Heart left ventricle (tissue), 16 donors: Measurements from ENCODE around the gene TUBB2B. TPM values are rescaled to one million over a fixed set of nuclear protein-coding genes. Genes with fewer than 3 reads are reported as not detected.

ENCODE experiments used
- ATAC-seq, 4 donors: fragments of 200-7000 bp; cut with Tn5 transposase; one replicate each; pipeline ENCODE4 v1.9.1; 2020 to 2022; ENCODE audit warnings: moderate library complexity in 4 of 4, mild to moderate bottlenecking in 3 of 4, moderate number of reproducible peaks in 1 of 4
- DNase-seq, 5 donors: peaks; one replicate each; pipeline ENCODE4 v3.0.0-alpha.2; 2020
- H3K27ac ChIP-seq, 12 donors: fragments of 200-600 bp; sonication (generic) in 4 of 12; one replicate each; pipeline versions ENCODE4 v1.5.0 to v1.8.0; 2016 to 2022; ENCODE audit warnings: mild to moderate bottlenecking in 2 of 12
- H3K27me3 ChIP-seq, 9 donors: fragments of 200-600 bp; sonication (generic) in 2 of 9; one replicate each; pipeline versions ENCODE4 v1.5.1 to v1.8.0; 2016 to 2022; ENCODE audit warnings: mild to moderate bottlenecking in 3 of 9
- H3K36me3 ChIP-seq, 9 donors: fragments of 200-600 bp; sonication (generic) in 2 of 9; one replicate each; pipeline versions ENCODE4 v1.5.0 to v1.8.0; 2018 to 2022; ENCODE audit warnings: mild to moderate bottlenecking in 2 of 9
- H3K4me1 ChIP-seq, 12 donors: fragments of 200-600 bp; sonication (generic) in 4 of 12; one replicate each; pipeline versions ENCODE4 v1.5.0 to v1.8.0; 2016 to 2022; ENCODE audit warnings: mild to moderate bottlenecking in 3 of 12
- H3K4me3 ChIP-seq, 12 donors: fragments of 200-600 bp; sonication (generic) in 4 of 12; one replicate each; pipeline versions ENCODE4 v1.5.0 to v1.8.0; 2017 to 2022; ENCODE audit warnings: mild to moderate bottlenecking in 9 of 12, moderate library complexity in 4 of 12
- H3K9me3 ChIP-seq, 12 donors: fragments of 200-600 bp; sonication (generic) in 4 of 12; one replicate each; pipeline versions ENCODE4 v1.5.0 to v1.8.0; 2016 to 2022; ENCODE audit warnings: mild to moderate bottlenecking in 1 of 12
- CTCF ChIP-seq, 12 donors: fragments of 200-600 bp; sonication (generic) in 4 of 12; IDR thresholded peaks; one replicate each; pipeline versions ENCODE4 v1.5.0 to v1.8.0; 2018 to 2022; ENCODE audit warnings: antibody characterized with exemption in 12 of 12, mild to moderate bottlenecking in 5 of 12
- POLR2A ChIP-seq, 2 donors: fragments of 450-650 bp; IDR thresholded peaks; one replicate each; pipeline ENCODE4 v1.6.1; 2017; ENCODE audit warnings: antibody characterized with exemption in 2 of 2, mild to moderate bottlenecking in 2 of 2, moderate library complexity in 2 of 2
- WGBS, 4 donors: extraction: QIAGEN DNeasy Blood & Tissue Kit in 2 of 4; methylation state at CpG; one replicate each; pipeline versions ENCODE4 v1.1.5 to v1.1.7; 2013 to 2018; 5-methylcytosine and 5-hydroxymethylcytosine counted together
- intact Hi-C, 10 donors: fragments of 100-400 bp; cut with DNase I; formaldehyde crosslinking; loops; one replicate each; pipeline versions ENCODE4 v1.11.1 to v1.14.2; 2022
- polyA plus RNA-seq, 2 donors: library from polyadenylated mRNA; stranded (reverse); fragments of 200-250 nt; gene quantifications; one replicate each; pipeline ENCODE4 v1.2.3, GENCODE V29; 2013
- total RNA-seq, 9 donors: library from RNA; depleted of rRNA in 2 of 9; stranded (reverse); fragments of >200 nt in 2 of 9; fragmentation: NEBNext Ultra II Directional in 3 of 9; extraction: Animal tissue kit (Norgen Biotek cat#: 25700) in 3 of 9; gene quantifications; one replicate each; pipeline versions ENCODE4 v1.1.0 to v1.2.4, GENCODE V29; 2016 to 2023
- donor health status: ischemic (EF 13 %, LVEDD 7.1; RV severe dilation, severe dysfunction).
- donor health status: healthy with polysubstance abuse.
- donor health status: DM: no; HTN: yes; CAD: no.
- donor health status: DM: no; HTN: no; CAD: no.
- donor health status: ischemic (EF 25% LVEDD 6.9; RV normal size, moderate dysfunction).
- donor health status: ischemic (EF 25% LVEDD 5.7; RV mildly dilated, moderate dysfunction).
- donor health status: healthy.
- donor health status: DM: yes; HTN: yes; CAD: no.
- donor health status: ischemic (EF 35%, LVEDD 5.7; RV mildly dilated, moderate dysfunction).
- donor health status: nonischemic (EF 11% LVEDD 7.7; RV severe dilation, severe dysfunction).
- donor health status: DM: yes; HTN: yes; CAD: no.
- donor health status: PGD.
- donor health status: ischemic (EF 29% LVEDD 5.4; RV normal size, mild dysfunction).
- donor health status: nonischemic (EF 23%, LVEDD 6.1; RV moderate dilation, normal function).

Gene TUBB2B
- total and polyA plus RNA-seq, 11 donors = 0.90 to 3.4 (median 1.5) TPM

GRCh38 chr6:3258720-3259490 lies 31.5 kb upstream of the TUBB2B start, which contains the start of gene PSMG4:
PSMG4 (plus strand) TSS chr6:3258947; CDS start chr6:3259023, 76 bp downstream.
- WGBS, 4 donors = 0 to 1% (median 1%) methylated on average over 32 to 80 of the region's 80 CpGs
- intact Hi-C loops = loop anchor here in 7 of 10 donors (2.0 to 10.0 kb wide), 3 partner anchors 94 to 264 kb away; partner anchors contain the start of gene NQO2 (in 3 of the 7)
- Histone ChIP-seq H3K27me3 (no peaks in the 10 kb centered on the region), H3K36me3 (peaks cover 0 to 8% (median 6%) of the 10 kb centered on the region in 9 donors), H3K4me1 (peaks cover 0 to 38% (median 18%) of the 10 kb centered on the region in 12 donors), H3K4me3 (peak within 1 kb of the TSS; percentile 60 to 99 (median 94)), H3K9me3 (no peaks in the 10 kb centered on the region), H3K27ac (peak within 1 kb of the TSS in 11 of 12 donors; percentile 40 to 85 (median 82))
- ATAC-seq (peak; percentile 93 to 98 (median 98)), DNase-seq (peak; percentile 96 to 99 (median 97))
- peak in 1 of 2 donors; percentile 60 for TF ChIP-seq POLR2A (IDR thresholded peaks at IDR 0.05)
- TF ChIP-seq CTCF (IDR thresholded peaks at IDR 0.05) = no peak

GRCh38 chr6:3258201-3258600 lies 30.7 kb upstream of the TUBB2B start:
- intact Hi-C loops = loop anchor here in 7 of 10 donors (2.0 to 10.0 kb wide), 3 partner anchors 93 to 263 kb away; partner anchors contain the start of gene NQO2 (in 3 of the 7)

GRCh38 chr6:3253597-3253961 lies 26.1 kb upstream of the TUBB2B start:
- TF ChIP-seq POLR2A (IDR thresholded peaks at IDR 0.05) = no peak
- TF ChIP-seq CTCF (IDR thresholded peaks at IDR 0.05) = no peak
- Histone ChIP-seq H3K4me1 (peaks cover 0 to 27% (median 9%) of the 10 kb centered on the region in 12 donors), H3K27me3 (peaks cover 0 to 9% (median 0%) of the 10 kb centered on the region in 9 donors), H3K4me3 (no peak overlapping the region), H3K36me3 (no peaks in the 10 kb centered on the region), H3K27ac (no peak overlapping the region), H3K9me3 (no peaks in the 10 kb centered on the region)
- ATAC-seq (no peak), DNase-seq (no peak)
- intact Hi-C loops = loop anchor here in 7 of 10 donors (5.0 to 10.0 kb wide), 4 partner anchors 89 to 259 kb away; partner anchors contain the start of genes TUBB2A (in 4 of the 7) and NQO2 (in 3 of the 7)
- WGBS, 4 donors = 96 to 97% (median 96%) methylated on average over 24 to 40 of the region's 40 CpGs

More at GRCh38 chr6:3258201-3258600, 30.7 kb upstream of the TUBB2B start:
- ATAC-seq = no peak
- DNase-seq = no peak
- H3K27ac ChIP-seq = peak overlapping the region in 9 of 12 donors; percentile 59 to 85 (median 82)
- peaks cover 0 to 1% (median 0%) of the 10 kb centered on the region in 9 donors for H3K36me3 ChIP-seq
- TF ChIP-seq CTCF (IDR thresholded peaks at IDR 0.05) = no peak
- no peak for TF ChIP-seq POLR2A (IDR thresholded peaks at IDR 0.05)
- H3K4me3 ChIP-seq = peak overlapping the region; percentile 60 to 99 (median 94)
- no peaks in the 10 kb centered on the region for H3K27me3 ChIP-seq
- WGBS, 4 donors = 56 to 62% (median 58%) methylated on average over 12 of the region's 12 CpGs
- H3K9me3 ChIP-seq = no peaks in the 10 kb centered on the region
- peaks cover 0 to 37% (median 18%) of the 10 kb centered on the region in 12 donors for H3K4me1 ChIP-seq
